Tibial nerve (tissue), 3 donors: ENCODE results near the gene PTGIR.

Experiments used
- POLR2A ChIP-seq, 2 donors: fragments of 450-650 bp; IDR thresholded peaks; one replicate each; pipeline ENCODE4 v1.6.1; 2017; ENCODE audit warnings: antibody characterized with exemption in 2 of 2, mild to moderate bottlenecking in 2 of 2, moderate library complexity in 2 of 2
- TF ChIP-seq, protein P1 (sequence below), 5 experiments: fragments of 200-600 bp in 3 of 5; fragments of 450-650 bp in 2 of 5; sonication (generic) in 3 of 5; IDR thresholded peaks; one replicate each; pipeline ENCODE4 v1.5.1; 2016 to 2019; ENCODE audit warnings: antibody characterized with exemption in 5 of 5, mild to moderate bottlenecking in 3 of 5, moderate library complexity in 2 of 5

GRCh38 chr19:46591870-46592269 lies 33.0 kb downstream of the PTGIR start:
- TF ChIP-seq POLR2A (IDR thresholded peaks at IDR 0.05): no peak
- TF ChIP-seq, protein P1, sequence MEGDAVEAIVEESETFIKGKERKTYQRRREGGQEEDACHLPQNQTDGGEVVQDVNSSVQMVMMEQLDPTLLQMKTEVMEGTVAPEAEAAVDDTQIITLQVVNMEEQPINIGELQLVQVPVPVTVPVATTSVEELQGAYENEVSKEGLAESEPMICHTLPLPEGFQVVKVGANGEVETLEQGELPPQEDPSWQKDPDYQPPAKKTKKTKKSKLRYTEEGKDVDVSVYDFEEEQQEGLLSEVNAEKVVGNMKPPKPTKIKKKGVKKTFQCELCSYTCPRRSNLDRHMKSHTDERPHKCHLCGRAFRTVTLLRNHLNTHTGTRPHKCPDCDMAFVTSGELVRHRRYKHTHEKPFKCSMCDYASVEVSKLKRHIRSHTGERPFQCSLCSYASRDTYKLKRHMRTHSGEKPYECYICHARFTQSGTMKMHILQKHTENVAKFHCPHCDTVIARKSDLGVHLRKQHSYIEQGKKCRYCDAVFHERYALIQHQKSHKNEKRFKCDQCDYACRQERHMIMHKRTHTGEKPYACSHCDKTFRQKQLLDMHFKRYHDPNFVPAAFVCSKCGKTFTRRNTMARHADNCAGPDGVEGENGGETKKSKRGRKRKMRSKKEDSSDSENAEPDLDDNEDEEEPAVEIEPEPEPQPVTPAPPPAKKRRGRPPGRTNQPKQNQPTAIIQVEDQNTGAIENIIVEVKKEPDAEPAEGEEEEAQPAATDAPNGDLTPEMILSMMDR (IDR thresholded peaks at IDR 0.05): no peak
